ENCODE results near the gene POLD1. TPM values are rescaled to one million over a fixed set of nuclear protein-coding genes. Genes with fewer than 3 reads are reported as not detected.

The POLD1 gene
- total and polyA plus RNA-seq, 8 donors: 11.4 to 98.0 (median 32.3) TPM

DNA sequence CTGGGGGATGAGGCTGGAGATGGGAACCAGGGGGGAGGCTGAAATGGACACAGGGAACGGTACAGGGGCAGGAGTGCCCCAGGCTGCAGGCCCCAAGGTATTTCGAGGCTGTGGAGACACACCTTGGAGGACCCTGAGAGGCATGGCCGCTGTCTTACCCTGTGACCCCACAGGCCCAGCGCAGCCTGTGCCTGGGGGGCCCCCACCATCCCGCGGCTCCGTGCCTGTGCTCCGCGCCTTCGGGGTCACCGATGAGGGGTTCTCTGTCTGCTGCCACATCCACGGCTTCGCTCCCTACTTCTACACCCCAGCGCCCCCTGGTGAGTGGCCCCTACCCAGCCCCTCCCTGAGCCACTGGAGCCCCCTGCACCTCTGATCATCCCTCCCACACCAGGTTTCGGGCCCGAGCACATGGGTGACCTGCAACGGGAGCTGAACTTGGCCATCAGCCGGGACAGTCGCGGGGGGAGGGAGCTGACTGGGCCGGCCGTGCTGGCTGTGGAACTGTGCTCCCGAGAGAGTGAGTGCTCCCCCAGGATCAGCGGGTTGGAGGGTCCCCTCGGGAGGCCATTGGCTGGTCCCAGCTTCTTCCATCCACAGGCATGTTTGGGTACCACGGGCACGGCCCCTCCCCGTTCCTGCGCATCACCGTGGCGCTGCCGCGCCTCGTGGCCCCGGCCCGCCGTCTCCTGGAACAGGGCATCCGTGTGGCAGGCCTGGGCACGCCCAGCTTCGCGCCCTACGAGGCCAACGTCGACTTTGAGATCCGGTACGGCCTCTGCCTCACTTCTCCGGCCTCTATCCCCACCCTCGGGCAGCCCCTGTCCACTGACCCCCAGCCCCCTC lies 17.7 kb downstream of the POLD1 start:
- Histone ChIP-seq H3K9me3 (no peaks in the 10 kb centered on the region), H3K27ac (no peak overlapping the region), H3K36me3 (peaks cover 3 to 63% (median 49%) of the 10 kb centered on the region in 4 donors), H3K4me3 (no peak overlapping the region), H3K4me1 (no peaks in the 10 kb centered on the region), H3K27me3 (no peaks in the 10 kb centered on the region)
- no peak for DNase-seq
- intact Hi-C loops (cut with DNase I; ENCODE audit: low total_unique reads): no loop called here
- TF ChIP-seq EP300 (IDR thresholded peaks at IDR 0.05): no peak
- no peak for TF ChIP-seq POLR2A (IDR thresholded peaks at IDR 0.05)
- TF ChIP-seq CTCF (IDR thresholded peaks at IDR 0.05): no peak
- TF ChIP-seq POLR2AphosphoS5 (IDR thresholded peaks at IDR 0.05): no peak
- WGBS, 5 donors: 92 to 95% (median 94%) methylated on average over 41 to 48 of the region's 48 CpGs

DNA sequence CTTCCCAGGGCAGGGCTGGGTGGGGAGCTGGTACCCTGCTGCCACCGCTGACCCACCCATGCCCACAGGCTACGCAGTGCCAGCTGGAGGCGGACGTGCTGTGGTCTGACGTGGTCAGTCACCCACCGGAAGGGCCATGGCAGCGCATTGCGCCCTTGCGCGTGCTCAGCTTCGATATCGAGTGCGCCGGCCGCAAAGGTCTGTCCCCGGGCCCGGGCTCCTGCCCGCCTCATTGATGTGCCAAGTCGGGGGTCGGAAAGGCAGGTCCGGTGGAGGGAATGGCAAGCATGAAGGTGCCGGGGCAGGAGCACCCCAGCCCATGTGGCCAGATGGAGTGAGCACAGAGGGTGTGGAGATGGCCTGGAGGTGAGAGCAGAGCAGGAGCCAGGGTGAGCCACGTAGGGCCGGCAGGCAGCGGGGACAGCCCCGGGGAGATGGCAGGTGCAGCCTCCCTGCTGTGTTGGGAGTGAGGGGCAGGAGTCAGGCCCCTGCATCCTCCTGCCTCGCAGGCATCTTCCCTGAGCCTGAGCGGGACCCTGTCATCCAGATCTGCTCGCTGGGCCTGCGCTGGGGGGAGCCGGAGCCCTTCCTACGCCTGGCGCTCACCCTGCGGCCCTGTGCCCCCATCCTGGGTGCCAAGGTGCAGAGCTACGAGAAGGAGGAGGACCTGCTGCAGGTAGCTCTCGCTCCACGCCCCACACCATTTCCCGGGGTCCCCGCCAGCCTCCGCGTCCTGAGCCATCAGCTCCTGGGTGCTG lies 18.6 kb downstream of the POLD1 start:
- TF ChIP-seq POLR2AphosphoS5 (IDR thresholded peaks at IDR 0.05) (no peak), CTCF (IDR thresholded peaks at IDR 0.05) (no peak)
- Histone ChIP-seq H3K4me3 (no peak overlapping the region), H3K27ac (no peak overlapping the region), H3K36me3 (peaks cover 3 to 71% (median 56%) of the 10 kb centered on the region in 4 donors), H3K4me1 (no peaks in the 10 kb centered on the region), H3K9me3 (no peaks in the 10 kb centered on the region), H3K27me3 (no peaks in the 10 kb centered on the region)
- no peak for DNase-seq
- intact Hi-C loops (cut with DNase I; ENCODE audit: low total_unique reads): no loop called here
- WGBS, 5 donors: 95 to 98% (median 96%) methylated on average over 27 to 41 of the region's 41 CpGs

- H3K4me1 ChIP-seq: no peaks in the 10 kb centered on the region
- no peaks in the 10 kb centered on the region for H3K27me3 ChIP-seq
- no peak overlapping the region for H3K27ac ChIP-seq
- no peaks in the 10 kb centered on the region for H3K9me3 ChIP-seq
- H3K36me3 ChIP-seq: peaks cover 3 to 90% (median 73%) of the 10 kb centered on the region in 4 donors
- 90 to 94% (median 93%) methylated on average over 21 to 22 of the region's 22 CpGs for WGBS, 5 donors
- TF ChIP-seq EP300 (IDR thresholded peaks at IDR 0.05) (no peak), POLR2AphosphoS5 (IDR thresholded peaks at IDR 0.05) (no peak), POLR2A (IDR thresholded peaks at IDR 0.05) (no peak), CTCF (IDR thresholded peaks at IDR 0.05) (no peak)
- intact Hi-C loops (cut with DNase I; ENCODE audit: low total_unique reads): no loop called here
- no peak overlapping the region for H3K4me3 ChIP-seq
- no peak for DNase-seq
Observed at GRCh38 chr19:50406156-50406820, 22.1 kb downstream of the POLD1 start.

DNA sequence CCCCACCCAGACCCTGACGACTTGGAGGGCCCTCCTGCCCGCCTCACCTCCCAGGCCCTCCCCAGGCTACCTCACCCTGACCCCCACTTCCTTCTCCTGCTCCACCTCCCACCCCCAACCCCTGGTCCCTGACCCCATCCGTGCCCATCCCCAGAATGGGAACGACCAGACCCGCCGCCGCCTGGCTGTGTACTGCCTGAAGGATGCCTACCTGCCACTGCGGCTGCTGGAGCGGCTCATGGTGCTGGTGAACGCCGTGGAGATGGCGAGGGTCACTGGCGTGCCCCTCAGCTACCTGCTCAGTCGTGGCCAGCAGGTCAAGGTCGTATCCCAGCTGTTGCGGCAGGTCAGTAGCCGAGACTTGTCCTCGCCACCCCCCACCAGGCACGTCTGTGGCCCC lies 22.7 kb downstream of the POLD1 start:
- no peaks in the 10 kb centered on the region for H3K9me3 ChIP-seq
- no peak overlapping the region for H3K27ac ChIP-seq
- intact Hi-C loops (cut with DNase I; ENCODE audit: low total_unique reads): no loop called here
- no peak overlapping the region for H3K4me3 ChIP-seq
- H3K27me3 ChIP-seq: no peaks in the 10 kb centered on the region
- H3K36me3 ChIP-seq: peaks cover 3 to 86% (median 70%) of the 10 kb centered on the region in 4 donors
- no peak for DNase-seq
- TF ChIP-seq POLR2A (IDR thresholded peaks at IDR 0.05) (no peak), EP300 (IDR thresholded peaks at IDR 0.05) (no peak), POLR2AphosphoS5 (IDR thresholded peaks at IDR 0.05) (no peak), CTCF (IDR thresholded peaks at IDR 0.05) (no peak)
- no peaks in the 10 kb centered on the region for H3K4me1 ChIP-seq
- WGBS, 5 donors: 96 to 97% (median 97%) methylated on average over 13 to 19 of the region's 19 CpGs

Measured in stomach (tissue), 9 donors.